CD8-positive, alpha-beta memory T cell (primary cell): ENCODE measurements around the gene FGB. TPM values are rescaled to one million over a fixed set of nuclear protein-coding genes. Genes with fewer than 3 reads are reported as not detected.

Experiments used
- polyA plus RNA-seq: library from polyadenylated mRNA; unstranded; fragments of 300-500 nt; fragmentation: Illumina TruSeq; gene quantifications from one replicate; pipeline ENCODE4 v1.2.3, GENCODE V29; 2021
- total RNA-seq, 2 experiments: library from RNA; stranded (reverse); gene quantifications; one replicate each; pipeline ENCODE4 v1.2.3, GENCODE V29; 2021

The FGB gene
- total and polyA plus RNA-seq, 3 experiments from 2014 or later, result not detected

Other genes with a start within 250 kb of the FGB start
- gene DCHS2, start 71.2 kb upstream of the FGB start, total RNA-seq, result under 1 TPM in 1 of 2 experiments, not detected in 1; 0.09 TPM
- gene DCHS2, start 71.2 kb upstream of the FGB start, polyA plus RNA-seq, result not detected
- 100 to 1,000 TPM; 136 to 139 TPM for gene PLRG1, start 12.6 kb upstream of the FGB start, total RNA-seq
- gene PLRG1, start 12.6 kb upstream of the FGB start, polyA plus RNA-seq, result 79.6 TPM
- not detected for gene FGA, start 27.7 kb downstream of the FGB start, total RNA-seq
- gene FGA, start 27.7 kb downstream of the FGB start, polyA plus RNA-seq, result not detected
- gene FGG, start 49.6 kb downstream of the FGB start, total RNA-seq, result not detected
- gene FGG, start 49.6 kb downstream of the FGB start, polyA plus RNA-seq, result not detected
- gene LRAT, start 181.0 kb downstream of the FGB start, total RNA-seq, result not detected
- gene LRAT, start 181.0 kb downstream of the FGB start, polyA plus RNA-seq, result not detected
- not detected for gene RBM46, start 218.3 kb downstream of the FGB start, total RNA-seq
- gene RBM46, start 218.3 kb downstream of the FGB start, polyA plus RNA-seq, result not detected